Measurements from ENCODE around the gene BEND5. TPM values are rescaled to one million over a fixed set of nuclear protein-coding genes. Genes with fewer than 3 reads are reported as not detected.

The BEND5 gene
- 1 to 10 TPM in 2 of 4 donors, not detected in 2; 1.5 to 1.9 TPM for total RNA-seq

GRCh38 chr1:48776393-48777218 is at the start of gene BEND5:
Gene BEND5 (minus strand): TSS chr1:48776891. CDS start chr1:48776831, 60 bp downstream.
- DNase-seq, result peak; percentile 37
- Histone ChIP-seq H3K36me3 (no peaks in the 10 kb centered on the region), H3K4me3 (peak within 1 kb of the TSS; percentile 62 to 82 (median 70)), H3K27ac (peak within 1 kb of the TSS; percentile 66 to 88 (median 83)), H3K9me3 (no peaks in the 10 kb centered on the region), H3K27me3 (peaks cover 10% of the 10 kb centered on the region), H3K4me1 (peaks cover 0 to 40% (median 19%) of the 10 kb centered on the region in 4 donors)
- TF ChIP-seq POLR2AphosphoS5 (IDR thresholded peaks at IDR 0.05) (no peak), EP300 (IDR thresholded peaks at IDR 0.05; ENCODE audit: low read depth) (no peak)
- TF ChIP-seq, protein P1, sequence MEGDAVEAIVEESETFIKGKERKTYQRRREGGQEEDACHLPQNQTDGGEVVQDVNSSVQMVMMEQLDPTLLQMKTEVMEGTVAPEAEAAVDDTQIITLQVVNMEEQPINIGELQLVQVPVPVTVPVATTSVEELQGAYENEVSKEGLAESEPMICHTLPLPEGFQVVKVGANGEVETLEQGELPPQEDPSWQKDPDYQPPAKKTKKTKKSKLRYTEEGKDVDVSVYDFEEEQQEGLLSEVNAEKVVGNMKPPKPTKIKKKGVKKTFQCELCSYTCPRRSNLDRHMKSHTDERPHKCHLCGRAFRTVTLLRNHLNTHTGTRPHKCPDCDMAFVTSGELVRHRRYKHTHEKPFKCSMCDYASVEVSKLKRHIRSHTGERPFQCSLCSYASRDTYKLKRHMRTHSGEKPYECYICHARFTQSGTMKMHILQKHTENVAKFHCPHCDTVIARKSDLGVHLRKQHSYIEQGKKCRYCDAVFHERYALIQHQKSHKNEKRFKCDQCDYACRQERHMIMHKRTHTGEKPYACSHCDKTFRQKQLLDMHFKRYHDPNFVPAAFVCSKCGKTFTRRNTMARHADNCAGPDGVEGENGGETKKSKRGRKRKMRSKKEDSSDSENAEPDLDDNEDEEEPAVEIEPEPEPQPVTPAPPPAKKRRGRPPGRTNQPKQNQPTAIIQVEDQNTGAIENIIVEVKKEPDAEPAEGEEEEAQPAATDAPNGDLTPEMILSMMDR (IDR thresholded peaks at IDR 0.05), result no peak
- 2 to 20% methylated on average over 1 to 36 of the region's 73 CpGs for WGBS, 2 donors (ENCODE audit: low coverage in 1 of 2)
- intact Hi-C loops (cut with DNase I; ENCODE audit: low total_unique reads) (no loop called here), in situ Hi-C loops (cut with MboI; ENCODE audit: low pct_ligation_motif_present in 1 of 4, low pct_unique_long_range_greater_than_20kb in 1 of 4, low sequenced_read_pairs in 3 of 4) (no loop called here)

GRCh38 chr1:48823168-48823567 is 46.5 kb upstream of the BEND5 start:
- TF ChIP-seq POLR2A (IDR thresholded peaks at IDR 0.05), result no peak
- no peak for TF ChIP-seq EP300 (IDR thresholded peaks at IDR 0.05; ENCODE audit: low read depth)
- TF ChIP-seq, protein P1 (IDR thresholded peaks at IDR 0.05), result no peak
- TF ChIP-seq POLR2AphosphoS5 (IDR thresholded peaks at IDR 0.05), result no peak
- Histone ChIP-seq H3K4me1 (no peaks in the 10 kb centered on the region), H3K9me3 (no peaks in the 10 kb centered on the region), H3K36me3 (no peaks in the 10 kb centered on the region), H3K27ac (no peak overlapping the region), H3K27me3 (no peaks in the 10 kb centered on the region), H3K4me3 (no peak overlapping the region)
- DNase-seq, result peak; percentile 18
- intact Hi-C loops (cut with DNase I; ENCODE audit: low total_unique reads) (no loop called here), in situ Hi-C loops (cut with MboI; ENCODE audit: low pct_ligation_motif_present in 1 of 4, low pct_unique_long_range_greater_than_20kb in 1 of 4, low sequenced_read_pairs in 3 of 4) (loop anchor here in 1 of 4 donors (25.0 kb wide), 1 partner anchor 261 kb away; no protein-coding TSS in a partner anchor)

- no peaks in the 10 kb centered on the region for H3K36me3 ChIP-seq
- in situ Hi-C loops (cut with MboI; ENCODE audit: low pct_ligation_motif_present in 1 of 4, low pct_unique_long_range_greater_than_20kb in 1 of 4, low sequenced_read_pairs in 3 of 4) (loop anchor here in 1 of 4 donors (25.0 kb wide), 1 partner anchor 258 kb away; no protein-coding TSS in a partner anchor), intact Hi-C loops (cut with DNase I; ENCODE audit: low total_unique reads) (no loop called here)
- WGBS, 2 donors (ENCODE audit: low coverage in 1 of 2), result 86 to 95% methylated on average over 3 of the region's 3 CpGs
- no peak for TF ChIP-seq EP300 (IDR thresholded peaks at IDR 0.05; ENCODE audit: low read depth)
- TF ChIP-seq, protein P1 (IDR thresholded peaks at IDR 0.05), result no peak
- no peak for TF ChIP-seq POLR2AphosphoS5 (IDR thresholded peaks at IDR 0.05)
- no peak for TF ChIP-seq POLR2A (IDR thresholded peaks at IDR 0.05)
- H3K9me3 ChIP-seq, result no peaks in the 10 kb centered on the region
- H3K27me3 ChIP-seq, result no peaks in the 10 kb centered on the region
- no peak overlapping the region for H3K4me3 ChIP-seq
- H3K4me1 ChIP-seq, result no peaks in the 10 kb centered on the region
- no peak overlapping the region for H3K27ac ChIP-seq
- DNase-seq, result no peak
These were observed 43.8 kb upstream of the BEND5 start for GRCh38 chr1:48820491-48820890.

DNA sequence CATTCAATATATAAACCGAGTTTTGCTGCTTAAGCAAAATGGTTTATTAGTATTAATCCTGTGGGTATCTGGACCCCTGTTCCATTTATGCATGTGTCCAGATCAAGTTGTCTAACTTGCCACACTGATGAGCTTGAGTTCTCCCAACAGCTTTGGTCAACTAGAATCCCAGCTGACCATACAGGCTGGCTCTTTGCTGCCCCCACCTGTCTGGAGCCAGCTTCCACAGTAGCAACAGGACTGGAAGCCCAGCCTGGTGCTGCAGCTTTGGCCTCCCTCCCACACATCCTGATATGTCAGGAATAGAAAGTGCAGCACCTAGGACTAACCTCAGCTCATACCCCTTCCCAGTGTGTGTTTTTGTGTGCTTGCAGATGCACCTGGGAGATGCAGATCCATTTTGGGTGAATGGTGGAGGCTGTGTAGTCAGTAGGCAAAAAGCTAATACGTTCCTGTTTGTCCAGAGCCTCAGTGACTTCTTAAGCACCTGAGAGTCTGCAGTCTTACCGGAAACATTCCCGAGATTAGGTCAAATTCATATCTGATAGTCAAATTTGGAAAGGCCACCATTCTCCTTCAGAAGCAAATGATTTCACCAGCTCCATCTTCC is 40.9 kb upstream of the BEND5 start:
- TF ChIP-seq POLR2A (IDR thresholded peaks at IDR 0.05) (no peak), POLR2AphosphoS5 (IDR thresholded peaks at IDR 0.05) (no peak)
- TF ChIP-seq, protein P1 (IDR thresholded peaks at IDR 0.05), result peak; percentile 49 to 67 (median 59)
- Histone ChIP-seq H3K9me3 (no peaks in the 10 kb centered on the region), H3K27ac (no peak overlapping the region), H3K4me3 (no peak overlapping the region), H3K36me3 (no peaks in the 10 kb centered on the region), H3K4me1 (no peaks in the 10 kb centered on the region), H3K27me3 (no peaks in the 10 kb centered on the region)
- peak; percentile 56 for DNase-seq
- intact Hi-C loops (cut with DNase I; ENCODE audit: low total_unique reads) (loop anchor here (5.0 kb wide), 1 partner anchor 140 kb away; no protein-coding TSS in a partner anchor), in situ Hi-C loops (cut with MboI; ENCODE audit: low pct_ligation_motif_present in 1 of 4, low pct_unique_long_range_greater_than_20kb in 1 of 4, low sequenced_read_pairs in 3 of 4) (loop anchor here in 2 of 4 donors (10.0 to 25.0 kb wide), 2 partner anchors 143 to 255 kb away; no protein-coding TSS in a partner anchor)
- 62 to 69% methylated on average over 4 of the region's 4 CpGs for WGBS, 2 donors (ENCODE audit: low coverage in 1 of 2)

Data from transverse colon (tissue), 4 donors.